ENCODE data around the gene KEAP1.

The KEAP1 gene

DNA sequence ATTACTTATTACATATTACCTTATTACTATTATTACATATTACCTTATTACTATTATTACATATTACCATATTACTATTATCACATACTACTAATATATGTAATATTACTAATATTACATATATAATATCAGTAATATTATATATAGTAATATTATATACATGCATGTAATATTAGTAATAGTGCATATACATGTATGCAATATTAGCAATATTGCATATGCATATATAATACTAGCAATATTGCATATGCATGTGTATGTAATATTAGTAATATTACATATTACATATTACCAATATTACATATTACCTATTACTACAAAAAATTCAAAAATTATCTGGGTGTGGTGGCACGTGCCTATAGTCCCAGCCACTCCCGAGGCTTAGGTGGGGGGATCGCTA lies 60.5 kb downstream of the KEAP1 start:
- no peak for DNase-seq

- no peak for DNase-seq
These were observed 63.6 kb downstream of the KEAP1 start for GRCh38 chr19:10439588-10439987.

Data from stimulated activated CD4-positive, alpha-beta T cell treated with anti-CD3 and anti-CD28 coated beads, Interleukin-1b, Interleukin-23, amount 100 ng/mL, for 48 hours (primary cell).